H54 (cell line): ENCODE results near the gene TNS3.
"Not testable (repeated sequence)": the region's sequence is repeated elsewhere in the genome, so short reads cannot be mapped to it uniquely, and the experiment has no call there.

ENCODE experiments used
- DNase-seq: peaks from one replicate; pipeline ENCODE4 v3.0.0; 2011; ENCODE audit warnings: low spot score, mixed read lengths; ENCODE audit not compliant: insufficient read length
- FAIRE-seq: peaks from 3 replicates; lab custom pipeline; 2011; peaks lifted over from hg19 to GRCh38; lab: Jason Lieb, UNC
- POLR2A ChIP-seq: IDR thresholded peaks from 2 replicates; pipeline ENCODE4 v1.6.1; 2011; ENCODE audit warnings: low read depth, mild to moderate bottlenecking, low read length

The TNS3 gene

DNA sequence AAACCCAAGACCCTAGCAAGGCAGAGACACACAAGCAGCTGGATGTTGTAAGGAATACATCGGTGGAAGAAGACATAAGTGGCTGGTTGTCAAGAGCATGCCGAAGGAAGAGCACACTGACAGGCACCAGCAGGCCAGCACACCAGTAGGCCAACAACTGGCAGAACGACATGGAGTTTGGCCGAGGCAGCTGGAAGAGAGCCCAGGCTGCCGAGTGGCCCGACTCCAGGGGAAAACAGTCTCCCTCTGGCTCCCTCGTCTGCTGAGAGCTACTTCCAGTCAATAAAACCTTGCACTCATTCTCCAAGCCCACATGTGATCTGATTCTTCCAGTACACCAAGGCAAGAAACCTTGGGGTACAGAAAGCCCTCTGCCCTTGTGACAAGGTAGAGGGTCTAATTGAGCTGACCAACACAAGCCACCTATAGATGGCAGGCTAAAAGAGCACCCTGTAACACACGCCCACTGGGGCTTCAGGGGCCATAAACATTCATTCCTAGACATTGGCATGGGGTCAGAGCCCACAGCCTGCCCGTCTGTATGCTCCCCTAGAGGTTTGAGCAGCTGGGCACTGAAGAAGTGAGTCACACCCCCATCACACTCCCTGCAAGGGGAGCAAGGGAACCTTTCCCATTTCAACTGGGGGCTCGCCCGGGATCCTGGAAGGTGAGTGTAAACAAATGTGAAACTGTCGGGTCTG lies 14.7 kb upstream of the TNS3 start:
- no peak for FAIRE-seq
- peak; percentile 58 for DNase-seq
- no peak for TF ChIP-seq POLR2A

DNA sequence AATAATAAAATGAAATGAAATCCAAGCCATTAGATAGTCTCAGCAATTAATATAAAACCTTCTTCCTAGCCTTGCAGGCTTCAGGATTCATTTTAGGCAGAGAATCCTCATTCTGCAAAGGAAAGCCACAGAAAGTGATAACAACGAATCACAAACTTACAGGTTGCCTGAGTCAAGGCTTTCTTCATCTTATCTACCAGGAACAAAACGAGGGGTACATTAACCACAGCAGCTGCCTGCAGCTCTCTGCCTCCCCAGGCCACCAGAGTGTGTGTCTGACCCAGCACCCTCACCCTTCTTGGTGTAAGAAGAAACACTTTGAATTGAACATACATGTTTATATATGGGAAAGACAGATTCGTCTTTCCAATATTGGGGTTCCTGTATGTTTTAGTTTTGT lies 12.5 kb upstream of the TNS3 start:
- DNase-seq (no peak), FAIRE-seq (no peak)
- no peak for TF ChIP-seq POLR2A

DNA sequence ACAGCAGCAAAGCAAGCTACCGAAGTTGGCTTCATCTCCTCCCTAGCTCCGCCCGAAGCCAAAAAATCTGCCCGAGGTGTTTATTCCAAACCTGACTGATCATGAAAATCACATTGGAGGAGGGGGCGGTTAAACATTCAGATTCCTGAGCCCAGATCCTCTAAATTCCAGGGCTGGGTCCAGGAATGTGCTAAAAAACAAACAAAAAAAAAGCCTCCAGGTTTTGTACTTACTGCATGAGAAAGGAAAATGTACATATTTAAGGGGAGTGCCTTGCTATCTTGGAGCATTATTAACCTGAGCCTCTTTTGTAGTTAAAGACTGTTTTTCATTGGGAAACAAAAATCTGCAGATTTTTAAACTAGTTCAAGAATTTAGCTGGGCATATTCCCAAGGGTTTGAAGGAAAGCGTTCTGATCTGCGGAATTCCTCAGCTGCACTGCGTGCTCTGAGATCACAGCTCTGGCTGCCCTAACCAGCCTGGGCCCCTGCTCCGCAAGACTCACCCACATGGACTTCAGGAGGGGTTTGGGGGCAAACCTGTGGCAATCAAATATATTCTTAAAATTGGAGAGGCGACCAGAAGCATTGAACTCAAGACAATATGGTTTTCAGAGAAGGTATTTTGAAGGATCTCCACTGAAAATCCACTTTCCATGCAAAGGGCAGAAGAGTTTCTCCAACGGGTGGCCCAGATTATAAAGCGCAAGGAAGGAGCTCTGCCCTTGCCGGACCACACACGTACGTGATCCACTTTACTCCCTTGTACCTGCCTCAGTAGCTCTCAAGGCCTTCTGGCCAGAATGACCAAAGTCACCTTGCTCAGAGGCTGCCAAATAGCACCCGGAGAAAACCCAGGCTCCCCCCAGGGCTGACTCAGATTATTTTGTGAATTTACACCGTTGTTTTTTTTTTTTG lies 10.0 kb upstream of the TNS3 start:
- no peak for DNase-seq
- TF ChIP-seq POLR2A: no peak

DNA sequence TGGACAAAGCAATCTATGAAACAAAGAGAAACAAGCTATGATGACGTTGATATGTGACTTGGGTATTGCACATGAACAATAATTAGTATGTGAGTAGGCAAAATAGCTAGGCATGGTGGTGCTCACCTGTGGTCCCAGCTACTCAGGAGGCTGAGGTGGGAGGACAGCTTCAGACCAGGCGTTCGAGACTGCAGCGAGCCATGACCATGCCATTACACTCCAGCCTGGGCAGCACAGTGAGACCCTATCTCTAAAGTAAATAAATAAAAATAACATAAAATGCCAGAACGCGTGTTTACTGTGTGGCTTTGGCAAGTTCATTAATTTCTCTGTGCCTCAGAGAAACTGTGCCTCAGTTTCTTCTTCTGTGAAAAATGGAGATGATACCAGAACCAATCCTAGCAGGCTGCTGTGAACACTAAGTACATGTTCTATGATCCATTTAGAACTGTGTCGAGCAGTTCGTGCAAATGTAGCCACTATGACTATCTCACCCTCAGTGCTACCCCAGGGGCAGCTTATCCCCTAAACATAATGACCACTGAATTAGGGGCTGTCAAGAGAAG lies 9.3 kb upstream of the TNS3 start:
- DNase-seq (no peak), FAIRE-seq (no peak)
- no peak for TF ChIP-seq POLR2A

More for the DNA sequence above, 10.0 kb upstream of the TNS3 start:
- FAIRE-seq: no peak

DNA sequence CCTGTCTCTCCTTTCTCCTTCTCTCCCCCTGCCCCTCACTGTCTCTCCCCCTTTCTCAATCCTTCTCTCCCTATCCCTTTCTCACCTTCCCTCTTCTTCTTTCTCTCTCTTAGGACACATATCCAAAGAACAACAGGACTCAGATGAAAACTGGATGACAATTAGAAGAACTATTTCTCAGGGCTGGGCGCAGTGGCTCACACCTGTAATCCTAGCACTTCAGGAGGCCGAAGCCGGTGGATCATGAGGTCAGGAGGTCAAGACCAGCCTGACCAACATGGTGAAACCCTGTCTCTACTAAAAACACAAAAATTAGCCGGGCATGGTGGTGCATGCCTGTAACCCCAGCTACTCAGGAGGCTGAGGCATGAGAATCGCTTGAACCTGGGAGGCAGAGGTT lies 8.3 kb upstream of the TNS3 start:
- FAIRE-seq, DNase-seq: not testable (repeated sequence)

DNA sequence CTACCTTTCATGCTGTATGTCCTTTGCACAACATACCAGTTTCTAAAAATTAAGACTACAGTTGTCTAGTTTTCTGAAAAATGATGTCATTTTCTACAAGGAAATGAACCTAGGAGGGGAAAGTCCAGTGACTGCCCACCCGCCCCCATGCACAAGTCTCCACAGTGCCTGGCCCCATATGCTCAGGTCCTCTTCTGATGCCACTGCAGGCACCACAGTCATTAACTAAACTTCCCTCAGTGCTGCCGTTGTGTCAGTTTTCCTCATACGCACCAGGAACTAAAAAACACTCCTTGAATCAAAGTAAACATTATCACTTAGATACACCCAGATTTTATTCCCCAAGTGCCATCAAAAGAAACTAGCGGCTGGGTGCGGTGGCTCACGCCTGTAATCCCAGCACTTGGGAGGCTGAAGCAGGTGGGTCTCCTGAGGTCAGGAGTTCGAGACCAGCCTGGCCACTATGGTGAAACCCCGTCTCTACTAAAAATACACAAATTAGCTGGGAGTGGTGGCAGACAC lies 6.9 kb upstream of the TNS3 start:
- no peak for FAIRE-seq
- TF ChIP-seq POLR2A: no peak
- DNase-seq: no peak

DNA sequence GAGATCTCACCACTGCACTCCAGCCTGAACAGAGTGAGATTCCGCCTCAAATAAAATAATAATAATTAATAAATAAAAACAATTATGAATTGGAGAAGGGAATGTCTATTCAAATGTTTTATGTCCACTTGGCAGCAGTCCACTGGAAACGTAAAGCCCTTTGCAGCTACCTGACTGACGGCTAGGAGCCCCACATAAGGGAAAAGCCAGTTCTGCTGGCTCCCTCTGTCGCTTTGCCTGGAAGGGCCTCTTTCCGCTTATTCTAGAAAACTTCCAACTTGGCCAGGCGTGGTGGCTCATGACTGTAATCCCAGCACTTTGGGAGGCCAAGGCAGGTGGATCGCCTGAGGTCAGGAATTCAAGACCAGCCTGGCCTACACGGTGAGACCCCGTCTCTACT lies 6.1 kb upstream of the TNS3 start:
- no peak for TF ChIP-seq POLR2A
- FAIRE-seq: no peak
- no peak for DNase-seq

DNA sequence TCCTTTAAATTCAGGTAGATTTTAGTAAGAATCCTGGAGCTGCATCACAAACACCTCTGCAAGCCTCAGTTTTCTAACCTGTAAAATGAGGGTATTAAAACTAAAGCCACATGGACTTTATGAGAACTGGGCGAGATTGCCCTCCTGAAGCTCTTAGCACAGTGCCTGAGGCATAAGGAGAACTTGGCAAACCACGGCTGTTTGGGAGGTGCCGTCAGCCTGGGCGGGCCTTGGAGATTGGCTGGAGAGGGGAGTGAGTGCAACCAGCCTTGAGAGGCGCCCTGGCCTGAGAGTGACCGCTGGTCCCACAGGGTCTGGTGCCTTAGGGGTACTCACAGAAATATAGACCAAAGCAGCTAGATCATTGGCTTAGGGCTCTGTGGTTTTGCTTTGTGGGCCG lies 5.4 kb upstream of the TNS3 start:
- DNase-seq (peak; percentile 64), FAIRE-seq (no peak)
- TF ChIP-seq POLR2A: no peak

DNA sequence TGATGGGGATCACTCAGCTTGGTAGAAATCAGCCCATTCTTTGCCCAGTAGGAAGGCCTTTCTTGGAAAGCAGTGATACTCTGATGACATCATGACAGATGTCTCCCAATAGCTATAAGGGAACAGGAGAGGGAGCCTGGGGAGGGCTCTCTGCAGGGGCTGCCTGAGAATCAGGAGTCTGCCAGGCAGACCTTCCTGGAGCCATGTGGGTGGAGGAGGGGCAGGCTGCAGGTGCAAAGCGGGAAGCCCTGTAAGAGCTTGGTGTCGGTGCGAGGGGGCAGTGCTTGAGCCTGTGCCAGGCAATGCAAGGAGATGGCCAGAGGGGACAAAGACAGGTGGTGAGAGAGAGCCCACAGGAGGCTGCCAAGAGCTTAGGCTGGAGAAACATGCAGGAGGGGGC lies 5.0 kb upstream of the TNS3 start:
- no peak for TF ChIP-seq POLR2A
- no peak for FAIRE-seq
- DNase-seq: no peak

DNA sequence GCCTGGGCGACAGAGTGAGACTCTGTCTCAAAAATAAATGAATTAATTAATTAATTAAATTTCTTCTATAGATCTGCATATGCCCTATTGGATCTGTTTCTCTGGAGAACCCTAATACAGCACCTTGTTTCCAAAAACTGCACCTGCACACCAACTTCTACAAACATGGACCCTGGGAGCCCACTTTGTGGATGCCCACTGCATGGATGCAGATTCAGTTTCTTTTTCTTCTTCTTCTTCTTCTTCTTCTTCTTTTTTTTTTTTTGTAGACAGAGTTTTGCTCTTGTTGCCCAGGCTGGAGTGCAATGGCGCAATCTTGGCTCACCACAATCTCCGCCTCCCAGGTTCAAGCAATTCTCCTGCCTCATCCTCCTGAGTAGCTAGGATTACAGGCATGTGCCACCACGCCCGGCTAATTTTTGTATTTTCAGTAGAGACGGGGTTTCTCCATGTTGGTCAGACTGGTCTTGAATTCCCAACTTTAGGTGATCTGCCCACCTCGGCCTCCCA lies 4.3 kb upstream of the TNS3 start:
- FAIRE-seq: not testable (repeated sequence)

DNA sequence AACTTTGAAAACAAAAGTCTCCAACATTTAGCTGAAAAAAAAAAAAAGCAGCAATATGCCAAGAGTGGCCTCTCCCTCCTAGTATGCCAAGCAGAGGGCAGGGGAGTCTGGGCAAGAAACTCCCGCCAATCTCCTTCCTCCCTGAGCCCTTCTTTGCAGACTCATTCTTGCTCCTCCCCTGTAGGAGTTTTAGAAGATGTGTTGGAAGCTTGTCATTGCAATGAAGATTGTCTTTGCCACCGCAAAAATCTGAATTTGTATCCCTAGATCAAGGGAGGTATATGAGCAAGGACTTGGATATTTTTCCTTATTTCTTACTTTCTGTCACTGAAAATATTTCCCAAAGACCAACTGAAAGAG lies 2.6 kb upstream of the TNS3 start:
- FAIRE-seq (no peak), DNase-seq (no peak)
- TF ChIP-seq POLR2A: no peak

More for the DNA sequence above, 4.3 kb upstream of the TNS3 start:
- not testable (repeated sequence) for DNase-seq

DNA sequence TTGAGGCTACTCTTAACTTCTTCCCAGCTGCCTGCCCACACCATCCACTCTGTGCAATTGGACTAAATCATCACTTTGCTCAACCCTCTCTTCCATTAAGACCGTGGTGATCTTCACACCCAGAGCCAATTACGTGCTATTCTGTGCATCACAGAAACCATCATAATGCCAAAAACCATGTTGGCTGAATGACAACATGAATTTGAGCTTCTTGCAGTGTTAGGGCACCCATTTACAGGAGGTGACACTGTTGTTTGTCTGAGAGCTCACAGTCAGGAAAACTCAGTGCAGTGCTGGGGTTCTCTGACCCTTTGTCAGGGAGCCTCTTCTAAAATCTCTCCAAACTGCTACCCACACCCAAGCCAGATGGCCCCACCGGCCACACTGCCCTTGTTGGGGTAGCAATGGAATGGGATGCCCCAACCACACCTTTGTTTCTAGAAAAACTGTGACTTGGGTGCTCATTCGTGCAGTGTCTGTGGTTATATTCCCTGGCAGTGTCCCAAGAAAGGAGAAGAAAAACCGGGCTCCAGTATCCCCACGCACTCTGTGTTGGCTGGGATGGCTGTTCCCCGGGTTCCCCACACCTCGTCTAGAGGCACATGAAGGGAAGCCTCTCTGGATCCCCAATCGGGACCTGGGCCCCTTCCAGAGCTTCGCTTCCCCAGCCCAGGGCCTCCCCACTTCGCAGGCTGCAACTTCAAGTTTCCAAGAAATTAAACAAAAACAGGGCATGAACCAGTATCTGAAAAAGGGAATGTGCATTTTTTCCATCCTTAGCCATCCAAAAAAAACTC lies 2.0 kb upstream of the TNS3 start:
- FAIRE-seq (no peak), DNase-seq (no peak)
- TF ChIP-seq POLR2A: no peak
